GM19025 (cell line): ENCODE data around the gene ODC1.

Experiments used
- ATAC-seq: cut with Tn5 transposase; IDR thresholded peaks from one replicate; pipeline ENCODE4 v1.9.1; 2021; ENCODE audit warnings: mild to moderate bottlenecking, low read depth, moderate library complexity; ENCODE audit not compliant: unreplicated experiment

Gene ODC1

DNA sequence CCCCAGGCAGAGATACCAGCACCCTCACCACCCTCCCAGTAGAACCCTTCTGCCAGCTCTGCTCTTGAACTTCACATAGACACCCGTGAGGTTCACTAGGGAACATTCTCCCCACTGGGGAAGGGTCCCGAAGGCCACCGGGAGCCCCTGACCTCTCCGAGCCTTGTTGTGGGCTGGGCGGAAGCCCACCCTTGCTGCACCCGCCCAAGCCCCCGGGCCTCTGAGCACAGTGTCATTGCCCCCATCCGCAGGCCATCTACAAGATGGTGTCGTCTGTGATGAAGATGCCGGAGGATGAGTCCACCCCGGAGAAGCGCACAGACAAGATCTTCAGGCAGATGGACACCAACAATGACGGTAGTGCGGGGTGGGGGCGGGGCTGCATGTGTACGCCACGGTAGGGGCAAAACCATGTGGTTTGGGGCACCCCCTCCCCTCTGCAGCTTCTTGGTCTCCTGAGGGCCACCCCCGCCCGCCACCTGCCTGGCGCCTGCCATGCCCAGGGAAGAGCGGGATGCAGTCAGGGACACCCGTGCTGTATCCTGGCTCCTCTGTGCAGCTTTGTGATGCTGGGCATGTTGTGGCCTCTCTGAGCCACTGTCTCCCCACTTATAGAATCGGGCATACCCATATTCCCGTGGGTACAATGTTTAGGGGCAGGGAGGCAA is 25.3 kb downstream of the ODC1 start:
- no peak for ATAC-seq

- no peak for ATAC-seq
These were observed 25.9 kb downstream of the ODC1 start for GRCh38 chr2:10422251-10422650.

DNA sequence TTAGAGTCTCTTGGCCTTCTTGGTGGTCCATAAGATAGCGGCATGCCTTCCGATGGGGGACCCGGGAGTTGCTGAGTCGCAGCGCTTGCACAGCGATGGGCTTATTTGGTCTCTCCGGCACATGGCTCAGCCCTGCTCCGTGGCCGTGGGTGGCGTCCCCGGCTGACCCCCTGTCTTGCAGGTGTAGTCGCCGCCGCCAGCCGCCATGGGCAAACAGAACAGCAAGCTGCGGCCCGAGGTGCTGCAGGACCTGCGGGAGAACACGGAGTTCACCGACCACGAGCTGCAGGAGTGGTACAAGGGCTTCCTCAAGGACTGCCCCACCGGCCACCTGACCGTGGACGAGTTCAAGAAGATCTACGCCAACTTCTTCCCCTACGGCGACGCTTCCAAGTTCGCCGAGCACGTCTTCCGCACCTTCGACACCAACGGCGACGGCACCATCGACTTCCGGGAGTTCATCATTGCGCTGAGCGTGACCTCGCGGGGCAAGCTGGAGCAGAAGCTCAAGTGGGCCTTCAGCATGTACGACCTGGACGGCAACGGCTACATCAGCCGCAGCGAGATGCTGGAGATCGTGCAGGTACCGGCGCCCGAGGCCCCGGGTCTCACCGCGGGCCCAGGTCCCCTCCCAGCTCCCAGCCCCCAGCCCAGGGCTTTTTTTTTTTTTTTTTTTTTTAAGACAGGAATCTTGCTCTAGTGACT is 28.4 kb downstream of the ODC1 start:
- ATAC-seq = no peak

GRCh38 chr2:10417551-10418335 is 30.4 kb downstream of the ODC1 start:
- no peak for ATAC-seq

DNA sequence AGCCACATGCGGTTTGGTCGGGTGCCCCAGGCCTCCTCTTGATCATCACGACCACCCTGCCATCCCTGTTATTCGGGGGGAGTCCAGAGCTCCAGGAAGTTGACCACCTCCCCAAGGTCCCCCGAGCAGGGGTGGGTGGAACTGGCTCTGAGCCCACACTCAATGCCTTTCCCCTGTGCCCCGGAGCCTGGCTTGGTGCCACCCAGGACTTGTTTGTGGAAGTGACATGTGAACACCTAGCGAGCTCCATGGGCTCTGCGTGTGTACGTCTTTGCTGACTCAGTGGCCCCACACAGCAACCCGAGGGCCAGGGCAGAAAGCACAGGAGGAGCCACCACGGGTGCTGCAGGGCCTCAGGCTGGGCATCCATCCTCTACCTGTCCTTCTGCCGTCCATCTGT is 32.5 kb downstream of the ODC1 start:
- ATAC-seq = no peak

- no peak for ATAC-seq
These were observed 33.1 kb downstream of the ODC1 start for GRCh38 chr2:10415048-10415447.

DNA sequence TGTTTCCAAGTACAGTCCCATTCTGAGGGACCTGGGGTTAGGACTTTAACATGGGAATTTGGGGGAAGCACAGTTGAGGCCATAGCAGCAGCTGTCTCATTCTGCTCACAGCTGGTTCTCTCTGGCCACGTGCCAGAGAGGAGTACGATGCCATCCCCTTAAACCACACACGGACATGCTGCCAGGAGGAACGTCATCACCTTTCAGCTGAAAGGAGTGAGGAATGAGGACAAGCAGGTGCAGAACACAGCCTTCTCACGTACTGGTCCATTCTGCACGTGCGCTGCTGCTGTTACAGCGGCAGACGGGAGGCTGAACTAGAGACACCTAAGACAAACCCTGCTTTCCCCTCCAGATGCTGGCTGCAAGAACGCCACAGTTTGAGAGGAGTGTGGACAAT is 33.5 kb downstream of the ODC1 start:
- ATAC-seq = no peak

GRCh38 chr2:10413991-10414451 is 34.1 kb downstream of the ODC1 start:
- no peak for ATAC-seq

GRCh38 chr2:10413503-10413902 is 34.6 kb downstream of the ODC1 start:
- no peak for ATAC-seq

GRCh38 chr2:10412380-10412779 is 35.7 kb downstream of the ODC1 start:
- ATAC-seq = no peak

DNA sequence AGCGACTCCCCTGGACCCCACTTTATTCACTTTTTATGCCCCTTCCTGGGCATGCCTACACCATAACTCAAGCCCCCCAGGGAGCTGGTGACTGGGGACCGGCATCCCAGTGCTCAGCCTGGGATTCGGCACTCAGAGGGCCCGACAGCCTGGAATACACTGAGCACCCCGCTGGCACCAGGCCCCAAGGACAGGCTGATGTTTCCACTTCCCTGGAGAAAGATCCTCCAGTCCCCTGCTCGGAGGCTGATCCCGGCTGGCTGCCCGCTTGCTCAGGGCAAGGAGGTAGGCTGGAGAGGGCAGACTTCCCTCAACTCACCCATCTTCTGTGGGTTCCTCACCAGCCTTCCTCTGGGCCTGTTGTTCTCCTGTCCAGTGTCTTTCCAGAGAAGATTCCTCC is 36.6 kb downstream of the ODC1 start:
- no peak for ATAC-seq

GRCh38 chr2:10410823-10411437 is 37.2 kb downstream of the ODC1 start:
- no peak for ATAC-seq

DNA sequence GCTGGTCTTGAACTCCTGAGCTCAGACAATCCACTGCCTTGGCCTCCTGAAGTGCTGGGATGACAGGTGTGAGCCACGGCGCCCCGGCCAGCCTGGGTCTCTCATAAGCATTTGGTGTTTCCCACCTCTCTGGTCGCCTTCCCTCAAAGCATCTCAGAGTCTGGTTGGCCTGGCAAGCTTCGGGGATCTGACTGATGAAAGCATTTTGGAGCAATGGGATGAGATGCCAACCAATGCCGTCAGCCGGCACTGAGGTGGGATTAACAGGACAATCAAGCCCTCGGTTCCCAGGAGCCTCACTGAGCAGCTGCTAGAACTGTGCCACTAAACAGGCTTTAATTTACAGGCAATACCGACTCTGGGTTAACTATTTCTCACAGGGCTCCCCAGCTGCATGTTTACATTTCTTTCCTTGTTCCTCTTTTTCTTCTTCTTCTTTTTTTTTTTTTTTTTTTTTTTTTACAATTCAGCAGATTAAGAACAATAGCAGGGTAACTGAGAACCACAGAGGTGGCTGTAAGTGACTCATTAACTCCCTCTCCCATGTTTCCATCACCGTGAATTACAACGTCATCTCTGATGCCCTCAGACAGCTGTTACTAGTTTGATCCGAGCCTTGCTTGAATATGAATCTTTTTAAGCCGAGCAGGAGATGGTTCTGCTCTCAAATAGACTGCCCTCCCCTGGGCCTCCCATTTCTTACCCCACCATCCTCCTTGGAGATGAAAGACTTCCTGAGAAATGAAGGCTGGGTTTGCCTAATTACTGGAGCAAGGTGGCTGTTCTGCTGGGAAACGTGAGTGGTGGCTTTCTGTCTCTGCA is 37.9 kb downstream of the ODC1 start:
- ATAC-seq = peak; percentile 59

DNA sequence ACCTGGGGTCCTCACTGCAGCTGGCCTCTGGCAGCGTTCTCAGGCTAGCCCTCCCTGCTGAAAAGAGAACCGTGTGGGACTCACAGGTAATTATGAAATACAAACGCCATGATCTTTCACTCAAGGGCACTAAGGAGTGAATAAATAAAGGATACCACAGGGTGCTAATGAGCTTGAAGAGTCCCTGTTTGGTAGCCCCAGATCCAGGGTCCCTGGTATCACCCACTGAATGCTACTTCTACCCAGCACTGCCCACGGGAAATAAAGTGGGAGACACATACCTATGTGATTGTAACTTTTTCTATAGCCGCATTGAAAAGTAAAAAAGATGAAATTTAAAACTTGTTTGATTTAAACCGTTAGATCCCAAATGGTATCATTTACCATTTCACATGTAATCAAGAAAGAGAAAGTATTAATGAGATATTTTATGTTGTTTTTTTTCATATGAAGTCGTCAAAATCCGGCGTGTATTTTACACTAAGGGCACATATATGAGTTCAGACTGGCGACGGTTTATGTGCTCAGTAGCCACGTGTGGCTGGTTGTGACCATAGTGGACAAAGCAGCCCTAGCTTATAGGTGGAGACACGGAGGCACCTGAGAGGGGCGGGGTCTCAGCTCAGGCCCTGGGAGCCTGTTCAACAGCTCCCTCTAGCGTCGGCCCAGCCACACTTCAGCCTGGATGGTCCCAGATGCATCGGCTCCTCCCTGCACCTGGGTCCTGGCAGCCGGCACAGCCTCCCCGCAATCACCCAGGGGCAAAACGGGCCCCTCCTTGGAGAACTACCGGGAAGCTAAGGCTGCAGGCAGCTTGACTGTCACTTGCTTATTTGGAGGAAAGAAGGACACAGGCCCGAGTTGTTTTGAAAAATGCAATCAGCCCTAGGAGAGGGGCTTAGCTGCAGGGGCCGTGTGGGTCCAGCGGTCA is 39.2 kb downstream of the ODC1 start:
- ATAC-seq = peak; percentile 36

GRCh38 chr2:10407841-10408648 is 40.1 kb downstream of the ODC1 start:
- ATAC-seq = peak; percentile 31

GRCh38 chr2:10407432-10407831 is 40.7 kb downstream of the ODC1 start:
- ATAC-seq = no peak

- ATAC-seq = no peak
These were observed 41.5 kb downstream of the ODC1 start for GRCh38 chr2:10406491-10407188.

- ATAC-seq = no peak
These were observed 42.1 kb downstream of the ODC1 start for GRCh38 chr2:10406016-10406415.
